ENCODE results near the gene PELI2. TPM values are rescaled to one million over a fixed set of nuclear protein-coding genes. Genes with fewer than 3 reads are reported as not detected.

Gene PELI2
- total and polyA plus RNA-seq, 2 donors from 2014 or later = 5.2 to 27.6 TPM

DNA sequence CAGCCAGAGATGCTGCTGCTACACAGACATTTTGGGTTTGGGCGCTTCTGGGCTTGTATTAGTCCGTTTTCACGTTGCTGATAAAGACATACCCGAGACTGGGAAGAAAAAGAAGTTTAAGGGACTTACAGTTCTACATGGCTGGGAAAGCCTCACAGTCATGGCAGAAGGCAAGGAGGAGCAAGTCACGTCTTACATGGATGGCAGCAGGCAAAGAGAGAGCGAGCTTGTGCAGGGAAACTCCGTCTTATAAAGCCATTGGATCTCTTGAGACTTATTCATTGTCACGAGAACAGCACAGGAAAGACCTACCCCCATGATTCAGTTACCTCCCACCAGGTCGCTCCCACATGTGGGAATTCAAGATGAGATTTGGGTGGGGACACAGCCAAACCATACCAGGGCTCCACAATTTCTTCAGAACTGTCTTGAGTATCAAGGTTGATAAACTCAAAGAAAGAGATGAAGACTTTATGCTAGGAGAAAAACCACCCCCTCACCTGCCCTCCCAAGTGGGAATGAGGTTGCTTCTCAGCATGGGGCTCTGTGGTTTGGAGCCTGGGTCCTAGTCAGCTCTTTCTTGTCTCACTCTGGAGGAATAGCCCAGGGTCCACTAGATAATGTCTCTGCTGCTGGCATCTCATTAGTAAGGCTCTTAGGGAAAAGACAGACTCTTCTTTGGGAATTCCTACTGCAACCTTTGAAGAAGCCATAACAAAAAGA, 200.3 kb downstream of the PELI2 start:
- Histone ChIP-seq H3K9me3 (ENCODE audit: control insufficient read depth in 2 of 3, insufficient read depth in 1 of 3, low read length in 3 of 3) (no peaks in the 10 kb centered on the region), H3K27me3 (ENCODE audit: control insufficient read depth, insufficient read depth, low read length) (no peaks in the 10 kb centered on the region), H3K4me3 (ENCODE audit: low read length in 3 of 3) (no peak overlapping the region), H3K4me1 (ENCODE audit: control insufficient read depth in 2 of 3, insufficient read depth in 2 of 3, low read depth in 1 of 3, low read length in 3 of 3) (no peaks in the 10 kb centered on the region), H3K27ac (ENCODE audit: low read depth in 2 of 2, low read length in 2 of 2) (no peak overlapping the region), H3K9ac (ENCODE audit: low read length in 3 of 3) (no peak overlapping the region), H3K36me3 (ENCODE audit: control insufficient read depth in 2 of 3, insufficient read depth in 3 of 3, low read length in 3 of 3) (no peaks in the 10 kb centered on the region)
- intact Hi-C loops (cut with DNase I) = no loop called here
- TF ChIP-seq, protein P1, sequence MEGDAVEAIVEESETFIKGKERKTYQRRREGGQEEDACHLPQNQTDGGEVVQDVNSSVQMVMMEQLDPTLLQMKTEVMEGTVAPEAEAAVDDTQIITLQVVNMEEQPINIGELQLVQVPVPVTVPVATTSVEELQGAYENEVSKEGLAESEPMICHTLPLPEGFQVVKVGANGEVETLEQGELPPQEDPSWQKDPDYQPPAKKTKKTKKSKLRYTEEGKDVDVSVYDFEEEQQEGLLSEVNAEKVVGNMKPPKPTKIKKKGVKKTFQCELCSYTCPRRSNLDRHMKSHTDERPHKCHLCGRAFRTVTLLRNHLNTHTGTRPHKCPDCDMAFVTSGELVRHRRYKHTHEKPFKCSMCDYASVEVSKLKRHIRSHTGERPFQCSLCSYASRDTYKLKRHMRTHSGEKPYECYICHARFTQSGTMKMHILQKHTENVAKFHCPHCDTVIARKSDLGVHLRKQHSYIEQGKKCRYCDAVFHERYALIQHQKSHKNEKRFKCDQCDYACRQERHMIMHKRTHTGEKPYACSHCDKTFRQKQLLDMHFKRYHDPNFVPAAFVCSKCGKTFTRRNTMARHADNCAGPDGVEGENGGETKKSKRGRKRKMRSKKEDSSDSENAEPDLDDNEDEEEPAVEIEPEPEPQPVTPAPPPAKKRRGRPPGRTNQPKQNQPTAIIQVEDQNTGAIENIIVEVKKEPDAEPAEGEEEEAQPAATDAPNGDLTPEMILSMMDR (IDR thresholded peaks at IDR 0.05; ENCODE audit: borderline replicate concordance, extremely low read depth, insufficient read depth) = no peak
- FAIRE-seq (no peak), DNase-seq (no peak)

DNA sequence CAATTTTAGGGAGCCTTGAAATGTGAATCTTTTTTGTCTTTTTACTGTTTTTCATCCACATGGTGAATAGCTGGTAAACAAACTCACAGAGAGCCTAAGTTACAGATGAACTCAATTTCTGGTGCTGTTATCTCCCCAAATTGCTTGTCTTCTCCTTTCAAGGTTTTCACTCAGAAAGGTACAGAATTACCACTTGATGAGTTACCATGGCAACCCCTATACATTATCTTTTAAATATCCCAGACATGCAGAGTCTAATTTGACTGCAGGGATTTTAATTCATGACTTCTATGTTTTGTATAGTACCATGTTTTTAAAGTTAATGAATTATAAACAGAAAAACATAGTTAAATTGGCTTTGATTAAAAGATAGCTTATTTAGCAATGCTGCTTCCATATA, 203.7 kb downstream of the PELI2 start:
- Histone ChIP-seq H3K4me1 (ENCODE audit: control insufficient read depth in 2 of 3, insufficient read depth in 2 of 3, low read depth in 1 of 3, low read length in 3 of 3) (no peaks in the 10 kb centered on the region), H3K27ac (ENCODE audit: low read depth in 2 of 2, low read length in 2 of 2) (no peak overlapping the region), H3K36me3 (ENCODE audit: control insufficient read depth in 2 of 3, insufficient read depth in 3 of 3, low read length in 3 of 3) (no peaks in the 10 kb centered on the region), H3K9ac (ENCODE audit: low read length in 3 of 3) (no peak overlapping the region), H3K9me3 (ENCODE audit: control insufficient read depth in 2 of 3, insufficient read depth in 1 of 3, low read length in 3 of 3) (no peaks in the 10 kb centered on the region), H3K27me3 (ENCODE audit: control insufficient read depth, insufficient read depth, low read length) (no peaks in the 10 kb centered on the region), H3K4me3 (ENCODE audit: low read length in 3 of 3) (no peak overlapping the region)
- intact Hi-C loops (cut with DNase I) = no loop called here
- FAIRE-seq (no peak), DNase-seq (no peak)
- TF ChIP-seq, protein P1 (IDR thresholded peaks at IDR 0.05; ENCODE audit: borderline replicate concordance, extremely low read depth, insufficient read depth) = no peak

DNA sequence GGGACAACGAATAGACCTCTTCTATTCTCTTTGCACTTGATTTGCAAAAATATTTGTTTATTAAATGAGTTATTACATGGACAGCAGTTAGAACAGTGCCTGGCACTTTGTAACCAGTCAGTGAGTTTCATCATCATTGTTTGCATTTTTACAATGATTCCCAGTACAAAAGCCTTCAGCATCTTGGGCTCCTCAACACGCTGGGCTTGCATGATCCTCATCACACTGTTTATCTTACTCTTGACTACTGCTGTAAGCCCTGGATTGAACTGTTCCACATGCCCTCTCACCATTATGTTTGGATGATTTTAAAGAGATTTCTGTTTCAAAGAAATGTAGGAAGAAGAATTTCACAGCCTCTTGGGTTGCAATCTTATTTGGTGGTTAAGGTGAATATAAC, 204.3 kb downstream of the PELI2 start:
- intact Hi-C loops (cut with DNase I) = no loop called here
- no peak for DNase-seq
- TF ChIP-seq, protein P1 (IDR thresholded peaks at IDR 0.05; ENCODE audit: borderline replicate concordance, extremely low read depth, insufficient read depth) = no peak
- H3K9me3 ChIP-seq (ENCODE audit: control insufficient read depth in 2 of 3, insufficient read depth in 1 of 3, low read length in 3 of 3) = no peaks in the 10 kb centered on the region
- H3K27me3 ChIP-seq (ENCODE audit: control insufficient read depth, insufficient read depth, low read length) = no peaks in the 10 kb centered on the region
- no peaks in the 10 kb centered on the region for H3K4me1 ChIP-seq (ENCODE audit: control insufficient read depth in 2 of 3, insufficient read depth in 2 of 3, low read depth in 1 of 3, low read length in 3 of 3)
- FAIRE-seq = no peak
- no peaks in the 10 kb centered on the region for H3K36me3 ChIP-seq (ENCODE audit: control insufficient read depth in 2 of 3, insufficient read depth in 3 of 3, low read length in 3 of 3)
- no peak overlapping the region for H3K9ac ChIP-seq (ENCODE audit: low read length in 3 of 3)
- H3K27ac ChIP-seq (ENCODE audit: low read depth in 2 of 2, low read length in 2 of 2) = no peak overlapping the region
- no peak overlapping the region for H3K4me3 ChIP-seq (ENCODE audit: low read length in 3 of 3)

DNA sequence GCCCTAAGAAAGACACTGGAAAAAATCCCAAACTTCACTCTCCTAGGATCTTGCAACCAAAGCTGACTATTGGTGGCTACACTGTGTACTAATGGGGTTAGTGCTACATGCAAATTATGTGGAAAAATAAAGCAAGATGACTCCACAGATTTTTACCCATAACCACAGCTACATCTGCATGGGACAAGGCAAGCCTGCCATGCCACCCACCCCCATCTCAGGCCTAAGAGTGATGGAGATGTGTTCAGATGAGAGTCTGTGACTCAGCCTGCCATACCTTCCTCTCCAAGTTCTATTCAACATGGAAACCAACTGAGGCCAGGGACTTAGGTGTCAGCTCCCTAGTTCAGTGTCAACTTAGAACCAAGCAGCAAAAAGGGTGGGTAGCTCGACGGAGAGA, 206.2 kb downstream of the PELI2 start:
- Histone ChIP-seq H3K27me3 (ENCODE audit: control insufficient read depth, insufficient read depth, low read length) (no peaks in the 10 kb centered on the region), H3K9ac (ENCODE audit: low read length in 3 of 3) (no peak overlapping the region), H3K4me3 (ENCODE audit: low read length in 3 of 3) (no peak overlapping the region), H3K27ac (ENCODE audit: low read depth in 2 of 2, low read length in 2 of 2) (no peak overlapping the region), H3K4me1 (ENCODE audit: control insufficient read depth in 2 of 3, insufficient read depth in 2 of 3, low read depth in 1 of 3, low read length in 3 of 3) (no peaks in the 10 kb centered on the region), H3K9me3 (ENCODE audit: control insufficient read depth in 2 of 3, insufficient read depth in 1 of 3, low read length in 3 of 3) (no peaks in the 10 kb centered on the region), H3K36me3 (ENCODE audit: control insufficient read depth in 2 of 3, insufficient read depth in 3 of 3, low read length in 3 of 3) (no peaks in the 10 kb centered on the region)
- no peak for DNase-seq
- TF ChIP-seq, protein P1 (IDR thresholded peaks at IDR 0.05; ENCODE audit: borderline replicate concordance, extremely low read depth, insufficient read depth) = no peak
- intact Hi-C loops (cut with DNase I) = no loop called here
- FAIRE-seq = no peak

Data from kidney (tissue), 14 donors.